ENCODE data around the gene METTL2B.
"Not testable (repeated sequence)": the region's sequence is repeated elsewhere in the genome, so short reads cannot be mapped to it uniquely, and the experiment has no call there.

Gene METTL2B, protein sequence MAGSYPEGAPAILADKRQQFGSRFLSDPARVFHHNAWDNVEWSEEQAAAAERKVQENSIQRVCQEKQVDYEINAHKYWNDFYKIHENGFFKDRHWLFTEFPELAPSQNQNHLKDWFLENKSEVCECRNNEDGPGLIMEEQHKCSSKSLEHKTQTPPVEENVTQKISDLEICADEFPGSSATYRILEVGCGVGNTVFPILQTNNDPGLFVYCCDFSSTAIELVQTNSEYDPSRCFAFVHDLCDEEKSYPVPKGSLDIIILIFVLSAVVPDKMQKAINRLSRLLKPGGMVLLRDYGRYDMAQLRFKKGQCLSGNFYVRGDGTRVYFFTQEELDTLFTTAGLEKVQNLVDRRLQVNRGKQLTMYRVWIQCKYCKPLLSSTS

GRCh38 chr7:128476402-128477335 lies at the start of gene METTL2B:
Gene METTL2B (plus strand): TSS chr7:128476748. CDS start chr7:128476766, 18 bp downstream.
- TF ChIP-seq GATA2, GATA3 (IDR thresholded peaks at IDR 0.05; ENCODE audit: low read depth, low read length): not testable (repeated sequence)

DNA sequence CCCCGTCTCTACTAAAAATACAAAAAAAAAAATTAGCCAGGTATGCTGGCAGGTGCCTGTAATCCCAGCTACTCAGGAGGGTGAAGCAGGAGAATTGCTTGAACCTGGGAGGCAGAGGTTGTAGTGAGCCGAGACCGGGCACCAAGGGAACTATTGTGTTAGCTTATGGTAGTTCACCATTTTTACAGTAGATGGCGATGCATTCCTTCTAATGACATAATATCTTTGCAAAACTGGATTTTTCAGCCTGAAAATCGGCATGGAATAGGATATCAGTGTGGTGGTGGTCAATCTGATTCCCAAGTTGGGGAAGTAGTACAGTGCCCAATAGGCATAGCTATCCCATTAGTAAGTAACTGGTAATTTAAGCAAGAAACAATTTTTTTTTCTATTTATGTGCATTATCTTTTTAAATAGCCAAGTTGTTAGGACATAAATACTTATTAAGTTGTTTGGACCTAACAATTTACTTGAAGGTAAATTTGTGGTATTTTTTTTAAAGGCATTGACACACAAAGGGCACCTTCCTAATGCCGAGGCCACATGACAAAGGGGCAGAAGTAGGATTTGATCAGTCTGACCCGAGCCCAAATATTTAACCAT lies 49.2 kb upstream of the METTL2B start:
- TF ChIP-seq GATA3 (IDR thresholded peaks at IDR 0.05; ENCODE audit: low read depth, low read length) (no peak), GATA2 (IDR thresholded peaks at IDR 0.05; ENCODE audit: low read depth, low read length) (no peak)

DNA sequence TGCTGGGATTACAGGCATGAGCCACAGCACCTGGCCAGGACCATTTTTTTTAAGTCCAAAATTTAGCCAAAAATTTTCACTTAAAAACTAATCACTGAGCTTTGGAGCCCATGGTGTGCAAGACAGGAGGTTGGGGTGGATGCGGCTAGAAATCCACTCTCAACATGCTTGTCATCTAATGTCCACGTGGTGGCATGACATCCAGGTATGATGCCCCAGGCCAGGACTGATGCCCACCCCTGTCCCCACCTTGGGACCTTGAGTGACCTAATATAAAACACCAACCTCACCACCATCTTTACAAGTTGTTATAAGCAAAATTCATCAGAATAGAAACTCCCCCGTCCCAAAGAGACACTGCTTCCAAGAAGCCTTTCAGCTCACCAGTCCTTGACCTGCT lies 46.3 kb upstream of the METTL2B start:
- TF ChIP-seq GATA3 (IDR thresholded peaks at IDR 0.05; ENCODE audit: low read depth, low read length) (no peak), GATA2 (IDR thresholded peaks at IDR 0.05; ENCODE audit: low read depth, low read length) (no peak)

DNA sequence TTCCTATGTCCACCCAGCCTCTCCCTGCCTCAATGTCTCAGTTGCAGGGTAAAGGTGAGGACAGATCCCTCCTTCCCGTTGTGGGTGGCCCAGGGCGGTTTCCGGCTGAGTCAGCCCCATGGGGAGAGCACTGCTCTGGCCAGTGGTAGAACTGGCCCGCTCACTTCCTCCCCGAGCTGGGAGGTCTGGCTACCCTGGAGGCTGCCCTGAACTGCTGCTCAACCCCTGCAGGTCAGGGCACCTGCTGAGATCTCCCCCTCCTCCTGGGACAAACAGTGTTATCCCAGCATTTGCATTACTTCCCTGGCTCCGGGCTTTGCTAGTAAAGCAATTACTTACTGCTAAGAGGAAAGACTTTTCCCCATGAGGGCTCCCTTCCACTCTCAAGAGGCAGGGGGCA lies 45.3 kb upstream of the METTL2B start:
- no peak for TF ChIP-seq GATA3 (IDR thresholded peaks at IDR 0.05; ENCODE audit: low read depth, low read length)
- no peak for TF ChIP-seq GATA2 (IDR thresholded peaks at IDR 0.05; ENCODE audit: low read depth, low read length)

DNA sequence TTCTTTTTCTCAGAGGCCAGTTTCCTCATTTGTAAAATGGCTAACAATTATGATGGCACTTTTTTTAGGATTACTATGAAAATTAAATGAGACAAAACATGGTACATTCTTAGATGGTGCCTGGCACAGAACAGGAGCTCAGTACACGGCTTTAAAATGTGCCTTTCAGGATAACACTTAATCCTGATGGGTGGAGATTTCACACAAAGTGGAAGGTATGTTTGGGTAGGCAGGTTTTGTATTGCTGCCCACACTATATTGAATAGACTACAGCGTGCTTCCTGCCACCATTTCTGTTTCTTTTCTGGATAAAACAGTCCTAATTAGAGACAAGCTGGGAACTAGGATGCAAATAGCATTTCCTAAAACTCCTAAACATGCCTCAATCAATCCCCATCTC lies 44.8 kb upstream of the METTL2B start:
- TF ChIP-seq GATA2 (IDR thresholded peaks at IDR 0.05; ENCODE audit: low read depth, low read length) (no peak), GATA3 (IDR thresholded peaks at IDR 0.05; ENCODE audit: low read depth, low read length) (no peak)

GRCh38 chr7:128434413-128435326 lies 41.9 kb upstream of the METTL2B start:
- TF ChIP-seq GATA3 (IDR thresholded peaks at IDR 0.05; ENCODE audit: low read depth, low read length) (no peak), GATA2 (IDR thresholded peaks at IDR 0.05; ENCODE audit: low read depth, low read length) (peak; percentile 59; the same call in 1 of the 2 replicates)

GRCh38 chr7:128435327-128435686 lies 41.2 kb upstream of the METTL2B start:
- TF ChIP-seq GATA3 (IDR thresholded peaks at IDR 0.05; ENCODE audit: low read depth, low read length) (no peak), GATA2 (IDR thresholded peaks at IDR 0.05; ENCODE audit: low read depth, low read length) (no peak)

DNA sequence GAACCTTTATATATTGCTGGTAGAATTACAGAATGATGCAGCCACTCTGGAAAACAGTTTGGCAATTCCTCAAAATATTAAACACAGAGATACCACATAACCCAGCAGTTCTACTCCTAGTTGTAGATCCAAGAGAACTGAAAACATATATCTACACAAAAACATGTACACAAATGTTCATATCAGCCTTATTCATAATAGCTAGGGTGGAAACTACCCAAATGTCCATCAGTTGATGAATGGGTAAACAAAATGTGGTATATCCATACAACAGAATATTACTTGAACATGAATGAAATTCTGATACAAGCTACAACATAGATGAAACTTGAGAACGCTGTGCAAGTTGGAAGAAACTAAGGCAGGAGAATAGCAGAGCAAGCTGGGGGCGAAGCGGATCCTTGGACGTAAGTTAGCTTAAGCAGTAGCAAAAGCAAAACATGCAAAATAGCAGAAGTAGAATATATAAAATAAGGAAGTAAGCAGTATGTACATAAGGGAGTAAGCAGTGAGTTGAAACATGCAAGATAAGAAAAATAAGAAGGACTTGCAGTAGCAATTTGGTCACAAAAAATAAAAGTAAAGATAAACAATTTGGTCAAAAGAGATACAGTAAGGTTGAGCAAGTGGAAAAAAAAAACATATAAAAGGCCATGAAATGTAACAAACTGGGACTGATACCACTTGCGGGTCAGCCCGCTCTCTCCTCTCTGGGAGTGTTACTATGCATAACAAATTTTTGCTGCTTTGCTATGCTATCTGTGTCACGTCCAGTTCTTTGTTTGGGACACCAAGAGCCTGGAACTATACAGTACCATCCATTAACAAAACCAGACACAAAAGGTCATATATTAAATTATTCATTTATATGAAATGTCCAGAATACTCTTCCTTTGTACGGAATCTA lies 38.9 kb upstream of the METTL2B start:
- TF ChIP-seq GATA3 (IDR thresholded peaks at IDR 0.05; ENCODE audit: low read depth, low read length) (no peak), GATA2 (IDR thresholded peaks at IDR 0.05; ENCODE audit: low read depth, low read length) (no peak)

- no peak for TF ChIP-seq GATA3 (IDR thresholded peaks at IDR 0.05; ENCODE audit: low read depth, low read length)
- no peak for TF ChIP-seq GATA2 (IDR thresholded peaks at IDR 0.05; ENCODE audit: low read depth, low read length)
Measured at GRCh38 chr7:128442356-128442755, 34.2 kb upstream of the METTL2B start.

GRCh38 chr7:128443831-128444600 lies 32.5 kb upstream of the METTL2B start:
- TF ChIP-seq GATA2 (IDR thresholded peaks at IDR 0.05; ENCODE audit: low read depth, low read length): no peak
- TF ChIP-seq GATA3 (IDR thresholded peaks at IDR 0.05; ENCODE audit: low read depth, low read length): no peak

DNA sequence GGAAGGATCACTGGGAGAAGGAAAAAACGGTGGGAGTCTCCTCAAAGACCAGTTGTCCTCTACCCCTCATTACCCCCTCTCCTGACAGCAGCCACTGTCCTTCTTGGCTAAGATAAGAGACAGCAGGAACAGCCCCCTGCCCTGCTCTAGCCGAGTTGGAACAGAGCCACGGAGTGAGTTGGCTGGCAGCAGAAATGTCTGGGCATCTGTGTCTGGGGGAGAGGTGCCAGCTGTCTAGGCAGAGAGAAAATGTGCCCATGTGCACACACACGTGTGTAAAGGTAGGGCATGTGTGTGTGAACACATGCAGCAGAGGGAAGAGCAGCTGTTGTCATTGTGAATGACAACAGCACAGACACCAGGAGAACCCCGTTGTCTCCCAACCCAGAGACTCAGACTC lies 30.2 kb upstream of the METTL2B start:
- TF ChIP-seq GATA2 (IDR thresholded peaks at IDR 0.05; ENCODE audit: low read depth, low read length) (peak; percentile 75), GATA3 (IDR thresholded peaks at IDR 0.05; ENCODE audit: low read depth, low read length) (no peak)

All from SH-SY5Y (cell line).